NCI-H524 treated with DMSO at 0.1 percent for 48 hours (cell line): ENCODE data around the gene ASIC2.
"Not testable (repeated sequence)": the region's sequence is repeated elsewhere in the genome, so short reads cannot be mapped to it uniquely, and the experiment has no call there.

ENCODE experiments used
- DNase-seq: peaks from one replicate; lab custom pipeline; 2025; lab: John Stamatoyannopoulos, UW

ASIC2 gene

DNA sequence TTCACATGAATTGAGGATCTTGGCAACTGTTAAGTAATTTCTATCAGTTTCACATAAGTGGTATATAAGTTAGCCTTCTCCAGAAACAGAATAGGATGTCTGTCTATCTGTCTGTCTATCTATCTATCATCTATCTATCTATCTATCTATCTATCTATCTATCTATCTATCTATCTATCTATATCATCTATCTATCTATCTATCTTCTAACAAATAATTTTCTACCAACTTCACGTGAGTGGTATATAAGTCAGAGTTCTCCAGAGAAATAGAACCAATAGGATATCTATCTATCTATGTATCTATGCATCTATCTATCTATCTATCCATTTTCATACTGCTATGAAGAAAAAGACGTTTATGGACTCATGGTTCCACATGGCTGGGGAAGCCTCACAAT lies 312.9 kb downstream of the ASIC2 start:
- DNase-seq, result no peak

DNA sequence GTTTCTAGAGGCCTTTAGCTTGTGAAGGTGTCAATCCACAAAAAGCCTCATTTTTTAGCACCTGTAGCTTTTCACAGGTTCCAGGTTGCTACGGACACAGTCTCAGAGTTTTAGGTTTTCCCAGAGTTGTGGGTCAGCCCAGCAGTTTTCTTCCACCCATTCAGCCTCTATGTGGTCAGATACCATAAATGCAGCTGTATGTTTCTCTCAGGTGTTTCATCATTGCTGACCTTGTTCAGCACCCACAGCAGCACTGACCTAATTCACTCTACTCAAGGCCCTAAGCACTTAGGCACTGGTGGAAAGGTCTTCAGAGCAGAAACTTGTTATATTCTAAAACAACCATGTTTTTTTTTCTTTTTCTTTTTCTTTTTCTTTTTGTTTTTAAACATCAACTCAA lies 316.5 kb downstream of the ASIC2 start:
- no peak for DNase-seq

DNA sequence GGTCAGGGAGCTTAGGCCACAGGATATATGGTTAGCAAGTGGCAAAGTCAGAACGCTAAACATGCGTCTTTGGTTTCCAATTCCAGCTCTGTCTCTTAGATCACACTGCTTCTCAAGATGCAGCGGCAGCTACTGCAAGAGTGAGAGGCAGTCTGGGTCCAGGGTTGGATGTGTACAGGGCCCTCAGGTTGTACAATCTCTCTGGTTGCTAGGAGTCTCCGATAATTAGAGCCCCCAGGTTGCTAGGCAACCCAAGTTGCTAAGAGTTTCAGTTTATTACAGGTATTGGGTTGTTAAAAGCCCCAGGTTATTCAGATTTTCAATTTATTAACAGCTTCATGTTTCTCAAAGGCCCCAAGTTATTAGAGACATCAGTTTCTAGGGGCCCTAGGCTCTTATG lies 317.0 kb downstream of the ASIC2 start:
- DNase-seq, result no peak

DNA sequence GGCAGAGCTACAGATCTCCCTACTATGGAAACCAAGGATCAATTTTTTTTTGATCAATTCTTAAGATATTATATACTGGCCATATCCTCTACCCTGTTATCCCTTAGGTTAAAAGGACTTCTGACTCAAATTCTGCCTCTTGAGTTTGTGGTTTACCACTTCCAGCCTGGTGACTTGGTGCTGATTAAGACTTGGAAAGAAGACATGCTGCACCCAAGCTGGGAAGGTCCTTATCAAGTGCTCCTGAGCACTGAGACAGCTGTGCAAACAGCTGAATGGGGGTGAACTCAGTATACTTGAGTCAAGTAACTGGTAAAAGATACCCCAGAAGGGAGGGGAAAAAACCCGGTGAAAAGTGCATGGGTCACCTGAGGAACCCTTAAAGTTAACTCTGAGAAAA lies 321.9 kb downstream of the ASIC2 start:
- no peak for DNase-seq

DNA sequence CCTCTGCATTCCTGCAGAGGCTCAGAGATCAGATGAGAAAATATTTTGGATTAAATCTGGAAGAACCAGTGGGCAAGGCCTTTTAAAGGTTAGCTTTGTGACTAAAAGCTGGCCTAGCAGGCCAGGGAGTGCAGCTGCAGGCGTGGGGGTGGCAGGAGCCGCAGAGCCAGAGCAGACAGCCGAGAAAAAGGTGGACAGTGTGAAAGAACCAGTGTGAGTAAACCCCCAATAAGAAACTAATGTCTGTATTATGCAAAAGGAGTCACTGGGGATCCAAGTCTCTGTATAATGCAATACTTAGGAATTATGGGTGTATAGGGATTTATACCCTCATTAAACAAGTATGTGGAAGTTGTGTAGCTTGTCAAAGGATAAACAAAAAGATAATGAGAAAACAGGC lies 322.8 kb downstream of the ASIC2 start:
- DNase-seq, result no peak

DNA sequence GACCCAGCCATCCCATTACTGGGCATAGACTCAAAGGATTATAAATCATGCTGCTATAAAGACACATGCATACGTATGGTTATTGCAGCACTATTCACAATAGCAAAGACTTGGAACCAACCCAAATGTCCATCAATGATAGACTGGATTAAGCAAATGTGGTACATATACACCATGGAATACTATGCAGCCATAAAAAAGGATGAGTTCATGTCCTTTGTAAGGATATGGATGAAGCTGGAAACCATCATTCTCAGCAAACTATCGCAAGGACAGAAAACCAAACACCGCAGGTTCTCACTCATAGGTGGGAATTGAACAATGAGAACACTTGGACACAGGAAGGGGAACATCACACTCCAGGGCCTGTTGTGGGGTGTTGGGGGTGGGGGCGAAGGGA lies 323.9 kb downstream of the ASIC2 start:
- not testable (repeated sequence) for DNase-seq

DNA sequence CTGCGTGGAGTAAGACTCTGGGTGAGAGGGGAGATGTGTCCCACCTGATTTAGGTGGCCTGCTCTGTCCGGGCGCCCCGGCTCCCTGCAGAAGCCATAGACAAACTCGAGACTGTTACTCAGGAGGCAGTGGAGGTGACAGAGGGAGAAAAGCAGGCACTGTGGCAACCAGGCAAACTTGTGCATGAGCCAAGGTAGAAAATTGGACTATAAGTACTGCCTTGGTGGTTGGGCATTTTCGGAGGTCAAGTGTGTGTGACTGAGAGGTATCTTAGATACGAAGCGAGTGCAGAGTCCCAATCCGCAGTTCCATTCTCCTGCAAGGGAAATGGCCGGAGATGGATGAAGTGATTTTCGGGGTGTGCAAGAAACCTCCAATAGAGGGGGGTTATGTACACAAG lies 328.6 kb downstream of the ASIC2 start:
- no peak for DNase-seq
